ENCODE data around the gene CTRB2.
"Not testable (repeated sequence)": the region's sequence is repeated elsewhere in the genome, so short reads cannot be mapped to it uniquely, and the experiment has no call there.

Gene CTRB2

GRCh38 chr16:75225678-75226515 is 18.9 kb upstream of the CTRB2 start:
- no peak for DNase-seq

DNA sequence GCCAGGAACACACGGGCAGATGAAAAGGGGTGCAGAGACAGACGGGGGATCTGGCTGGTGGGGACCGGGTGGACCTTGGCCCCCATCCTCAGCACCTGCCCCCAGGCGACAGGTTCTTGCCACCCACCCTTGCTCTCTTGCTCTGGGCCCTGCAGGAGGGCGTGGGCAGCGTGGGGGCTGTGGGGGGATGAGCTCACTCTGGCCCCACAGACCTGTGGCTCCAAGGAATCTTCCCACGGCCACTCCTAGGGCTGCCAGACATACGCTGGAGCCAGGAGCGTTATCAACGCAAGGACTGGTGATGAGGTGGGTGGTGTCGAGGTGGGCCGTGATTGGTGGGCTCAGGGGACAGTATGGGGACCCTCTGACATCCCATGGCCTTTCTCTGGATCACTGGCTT is 18.1 kb upstream of the CTRB2 start:
- DNase-seq = no peak

GRCh38 chr16:75224306-75225082 is 17.5 kb upstream of the CTRB2 start:
- no peak for DNase-seq

- not testable (repeated sequence) for DNase-seq
Observed at GRCh38 chr16:75223129-75223528, 16.2 kb upstream of the CTRB2 start.

GRCh38 chr16:75222271-75222783 is 15.4 kb upstream of the CTRB2 start:
- DNase-seq = no peak

DNA sequence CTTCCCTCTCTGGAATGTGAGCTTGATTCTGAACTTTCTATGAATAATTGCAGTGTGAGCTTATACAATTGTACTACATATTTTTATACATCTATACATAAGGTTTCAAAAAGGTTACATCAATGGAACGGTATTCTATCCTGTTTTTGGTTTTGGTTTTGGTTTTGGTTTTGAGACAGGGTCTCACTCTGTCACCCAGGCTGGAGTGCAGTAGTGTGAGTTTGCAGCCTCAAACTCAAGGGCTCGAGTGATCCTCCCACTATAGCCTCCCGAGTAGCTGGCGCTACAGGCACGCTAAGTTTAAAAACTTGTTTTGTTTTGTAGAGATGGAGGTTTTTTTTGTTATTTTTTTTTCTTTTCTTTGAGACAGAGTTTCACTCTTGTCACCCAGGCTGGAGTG is 12.9 kb upstream of the CTRB2 start:
- no peak for DNase-seq

DNA sequence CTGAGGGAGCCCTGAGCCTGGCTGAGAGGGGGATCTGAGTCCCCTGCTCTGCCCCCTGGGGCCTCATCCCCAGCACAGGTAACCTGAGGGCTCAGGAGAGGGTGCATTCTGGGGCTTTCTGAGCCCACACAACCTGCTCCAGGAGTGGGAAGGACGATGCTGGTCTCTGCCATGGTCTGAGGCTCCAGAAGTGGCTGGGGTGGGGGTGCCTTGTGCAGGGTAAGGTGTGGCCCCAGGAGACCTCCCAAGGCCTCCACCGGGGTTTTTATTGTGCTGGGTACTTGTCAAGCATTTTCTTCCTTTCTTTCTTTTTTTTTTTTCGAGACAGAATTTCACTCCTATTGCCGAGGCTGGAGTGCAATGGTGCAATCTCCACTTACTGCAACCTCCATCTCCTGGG is 12.1 kb upstream of the CTRB2 start:
- DNase-seq = no peak

DNA sequence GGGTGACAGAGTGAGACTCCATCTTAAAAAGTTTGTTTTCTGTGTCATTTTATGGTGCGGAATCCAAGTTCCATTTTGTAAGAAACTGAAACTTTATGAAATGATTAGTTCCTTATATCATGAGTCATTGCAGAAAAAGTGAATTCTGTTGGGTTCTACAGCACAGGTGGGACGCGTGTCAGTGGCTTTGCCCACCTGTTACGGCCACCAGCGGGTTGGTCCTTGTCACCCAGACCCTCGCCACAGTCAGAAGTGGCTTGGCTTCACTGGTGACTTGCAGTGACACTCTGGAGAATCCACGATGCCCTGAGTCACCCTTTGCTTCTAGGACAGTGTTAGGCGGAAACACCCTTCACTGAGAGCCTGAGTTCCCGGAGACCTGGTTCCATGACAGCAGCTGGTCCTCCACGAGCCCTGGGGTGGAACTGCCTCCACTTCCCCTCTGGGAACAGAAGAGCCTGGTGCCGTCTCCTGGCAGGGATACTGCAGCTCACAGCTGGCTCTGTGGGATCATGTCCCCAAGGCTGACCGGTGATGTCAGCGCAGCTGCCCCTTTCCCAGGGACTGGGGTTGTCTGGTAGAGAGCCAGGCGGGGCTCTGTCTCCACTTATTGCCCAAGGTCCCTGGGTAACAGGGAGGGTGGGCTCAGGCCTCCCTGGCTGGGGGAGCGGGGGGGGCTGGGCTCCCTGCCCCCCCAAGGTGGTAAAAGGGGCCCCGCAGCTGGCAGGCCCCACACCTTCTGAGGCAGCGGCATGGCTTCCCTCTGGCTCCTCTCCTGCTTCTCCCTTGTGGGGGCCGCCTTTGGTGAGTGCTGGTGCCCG is 11.5 kb upstream of the CTRB2 start, which contains the start of gene CTRB1:
Gene CTRB1, plus strand, starts transcription at position 733 of the 821 bp plus-strand sequence. Its CDS starts 20 bp downstream, at position 753.
- no peak for DNase-seq

GRCh38 chr16:75217389-75217851 is 10.5 kb upstream of the CTRB2 start:
- no peak for DNase-seq

DNA sequence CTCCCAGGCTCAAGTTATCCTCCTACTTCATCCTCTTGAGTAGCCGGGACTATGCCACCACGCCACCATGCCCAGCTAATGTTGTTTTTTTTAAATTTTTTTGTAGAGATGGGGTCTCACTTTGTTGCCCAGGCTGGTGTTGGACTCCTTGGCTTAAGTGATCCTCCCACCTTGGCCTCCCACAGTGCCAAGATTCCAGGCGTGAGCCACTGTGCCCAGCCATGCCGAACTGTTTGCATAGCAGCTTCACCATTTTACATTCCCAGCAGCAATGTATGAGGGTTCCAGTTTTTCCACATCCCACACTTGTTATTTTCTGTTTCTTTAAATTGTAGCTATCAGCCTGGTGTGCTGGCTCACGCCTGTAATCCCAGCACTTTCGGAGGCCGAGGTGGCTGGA is 9.6 kb upstream of the CTRB2 start:
- DNase-seq = no peak

- no peak for DNase-seq
Observed at GRCh38 chr16:75216127-75216526, 9.2 kb upstream of the CTRB2 start.

DNA sequence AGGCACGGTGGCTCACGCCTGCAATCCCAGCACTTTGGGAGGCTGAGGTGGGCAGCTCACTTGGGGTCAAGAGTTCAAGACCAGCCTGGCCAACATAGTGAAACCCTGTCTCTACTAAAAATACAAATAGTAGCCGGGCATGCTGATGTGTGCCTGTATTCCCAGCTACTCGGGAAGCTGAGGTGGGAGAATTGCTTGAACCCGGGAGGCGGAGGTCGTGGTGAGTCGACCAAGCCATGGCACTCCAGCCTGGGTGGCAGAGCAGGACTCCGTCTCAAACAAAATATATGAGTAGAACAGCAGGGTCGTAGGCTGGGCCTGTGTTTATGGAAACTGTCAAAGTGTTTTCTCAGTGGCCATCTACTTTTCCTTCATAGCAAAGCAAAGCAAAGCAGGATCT is 4.3 kb upstream of the CTRB2 start:
- DNase-seq = not testable (repeated sequence)

- no peak for DNase-seq
Observed at GRCh38 chr16:75209944-75210343, 3.0 kb upstream of the CTRB2 start.

DNA sequence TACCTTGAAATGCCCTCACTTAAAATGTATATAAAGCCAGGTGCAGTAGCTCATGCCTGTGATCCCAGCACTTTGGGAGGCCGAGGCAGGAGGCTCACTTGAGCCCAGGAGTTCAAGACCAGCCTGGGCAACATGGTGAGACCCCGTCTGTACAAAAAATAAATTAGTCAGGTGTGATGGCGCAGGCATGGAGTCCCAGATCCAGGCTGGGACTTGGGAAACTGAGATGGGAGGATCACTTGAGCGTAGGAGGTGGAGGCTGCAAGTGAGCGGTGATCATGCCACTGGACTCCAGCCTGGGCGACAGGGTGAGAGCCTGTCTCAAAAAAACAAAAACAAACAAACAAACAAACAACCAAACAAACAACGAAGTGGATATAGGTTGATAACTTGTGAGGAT is 2.6 kb upstream of the CTRB2 start:
- DNase-seq = not testable (repeated sequence)

GRCh38 chr16:75208861-75209505 is 2.0 kb upstream of the CTRB2 start:
- no peak for DNase-seq

DNA sequence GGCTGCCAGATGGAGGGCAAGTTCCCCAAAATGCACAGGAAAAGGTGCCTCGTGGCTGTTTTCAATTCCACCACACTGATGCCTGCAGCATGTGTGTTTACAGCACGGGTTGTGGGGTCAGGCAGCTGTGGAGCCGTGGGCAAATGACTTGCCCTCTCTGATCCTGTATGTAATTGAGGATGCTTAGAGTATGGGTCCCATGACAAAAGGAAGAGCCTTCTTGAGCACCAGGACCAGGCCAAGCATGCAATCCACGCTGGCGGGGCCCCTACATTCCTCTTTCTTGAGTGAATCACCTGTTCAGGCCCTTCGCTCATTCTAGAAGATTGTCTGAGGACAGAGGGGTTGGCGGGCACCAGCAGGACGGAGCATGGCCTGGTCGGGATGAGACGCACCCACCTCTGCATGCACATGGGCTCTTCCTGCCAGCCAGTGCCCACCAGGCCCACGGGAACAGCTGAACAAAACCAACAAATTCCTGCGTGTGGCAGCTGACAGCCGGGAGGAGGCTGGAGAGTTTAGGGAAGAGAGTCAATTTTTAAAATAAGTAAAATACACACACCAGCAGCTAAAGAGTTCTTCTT is 1.4 kb upstream of the CTRB2 start:
- DNase-seq = no peak

- no peak for DNase-seq
Observed at GRCh38 chr16:75207831-75208230, 870 bp upstream of the CTRB2 start.

- DNase-seq = not testable (repeated sequence)
Observed at GRCh38 chr16:75205961-75206748, 806 bp downstream of the CTRB2 start.

DNA sequence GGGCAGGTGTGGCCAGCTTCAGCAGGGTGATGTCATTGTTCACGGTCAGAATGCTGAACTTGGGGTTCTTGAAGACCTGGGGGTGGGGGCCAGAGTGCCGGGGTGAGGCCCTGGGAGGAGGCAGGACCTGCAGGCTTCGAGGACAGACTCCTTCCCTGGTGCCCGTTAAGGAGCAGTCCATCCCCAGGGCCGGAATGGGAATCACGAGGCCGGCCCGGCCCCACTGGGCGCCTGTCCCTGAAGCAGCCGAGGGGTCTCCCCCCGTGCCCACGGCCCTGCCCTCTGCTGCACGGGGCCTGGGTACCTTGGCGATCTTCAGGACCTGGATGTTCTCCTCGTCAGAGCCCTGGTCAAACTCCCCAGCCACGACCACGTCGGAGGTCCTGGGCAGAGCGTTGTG is 1.5 kb downstream of the CTRB2 start:
- not testable (repeated sequence) for DNase-seq

DNA sequence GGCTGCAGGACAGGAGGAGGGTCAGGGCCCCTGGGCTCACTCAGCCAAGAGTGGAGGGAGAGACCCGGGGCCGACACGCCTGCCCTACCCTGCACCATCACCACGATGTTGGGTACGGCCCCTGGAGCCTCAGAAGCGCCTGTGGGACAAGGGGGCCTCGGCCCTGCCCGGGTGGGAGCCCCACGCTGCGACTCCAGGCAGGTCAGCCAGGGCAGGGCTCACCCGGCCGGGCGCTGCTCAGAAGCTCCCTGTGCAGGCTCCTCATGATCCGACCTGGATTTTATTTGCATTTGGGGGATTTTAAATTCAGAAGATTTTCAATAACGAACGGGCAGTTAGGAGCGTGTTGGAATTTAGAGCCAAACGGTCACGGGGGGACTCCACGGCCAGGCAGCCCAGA is 2.1 kb downstream of the CTRB2 start:
- DNase-seq = not testable (repeated sequence)

DNA sequence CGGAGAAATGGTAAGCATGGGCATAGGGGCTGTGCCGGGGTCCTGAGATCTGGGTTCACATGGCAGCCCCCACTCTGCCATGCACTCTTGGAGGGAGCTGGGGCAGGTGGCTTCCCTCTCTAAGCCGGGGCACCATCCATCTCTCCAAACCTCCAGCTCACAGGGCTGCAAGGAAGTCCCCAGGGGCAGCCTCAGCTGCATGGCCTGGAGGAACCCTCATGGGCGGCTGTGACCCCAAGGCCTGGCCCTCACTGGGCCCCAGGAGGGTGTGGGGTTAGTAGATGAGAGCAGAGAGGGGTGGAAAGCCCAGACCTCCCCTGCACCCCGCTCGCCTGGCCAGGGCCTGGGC is 2.6 kb downstream of the CTRB2 start:
- DNase-seq = no peak

Measured in NCI-H1694 (cell line).